GM19328 (cell line): ENCODE data around the gene PPP2R2B.

Experiments used
- ATAC-seq: cut with Tn5 transposase; IDR thresholded peaks from one replicate; pipeline ENCODE4 v1.9.1; 2021; ENCODE audit warnings: mild to moderate bottlenecking, moderate library complexity; ENCODE audit not compliant: unreplicated experiment

Gene PPP2R2B

DNA sequence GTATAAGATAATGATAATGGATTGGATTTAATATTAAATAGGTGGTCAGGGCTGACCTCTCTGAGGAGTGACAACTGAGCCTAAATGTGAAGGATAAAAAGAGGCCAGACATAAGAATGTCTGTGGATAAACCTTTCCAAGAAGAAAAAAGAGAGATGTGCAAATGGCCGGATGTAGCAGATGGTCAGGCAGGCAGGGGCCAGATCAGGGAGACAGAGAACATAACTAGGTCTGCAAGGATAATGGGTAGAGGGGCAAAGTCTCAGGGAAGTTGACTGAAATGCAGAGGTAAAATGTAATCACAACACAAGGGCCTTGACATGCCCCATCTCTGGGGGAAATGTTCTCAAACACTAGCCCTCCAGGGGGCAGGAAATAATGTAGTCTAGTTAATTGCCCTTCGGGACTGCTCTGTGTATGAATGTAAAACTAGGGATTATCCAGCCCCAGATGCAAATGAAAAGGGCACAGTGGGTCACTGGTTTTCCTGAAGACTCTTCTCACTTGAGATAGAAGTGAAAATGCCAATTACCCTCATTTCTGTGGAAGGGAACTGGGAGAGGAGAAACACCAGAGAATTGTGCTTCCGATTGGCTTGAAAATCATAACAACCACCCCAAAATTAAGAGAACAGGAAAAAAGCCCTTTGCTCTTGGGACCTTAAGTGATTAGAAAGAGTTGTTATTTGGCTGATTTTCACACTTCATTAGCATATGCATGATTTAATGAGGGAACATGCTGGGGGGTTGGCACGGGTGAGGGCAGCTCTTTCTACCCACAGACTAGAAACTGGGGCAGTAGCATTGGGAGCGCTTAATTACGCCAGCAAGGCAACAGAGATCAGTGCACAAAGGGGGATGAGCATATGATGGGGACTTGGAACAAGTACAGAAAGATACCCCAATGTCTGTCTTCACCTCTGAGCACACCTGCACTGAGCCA, 88.6 kb downstream of the PPP2R2B start:
- ATAC-seq: no peak

DNA sequence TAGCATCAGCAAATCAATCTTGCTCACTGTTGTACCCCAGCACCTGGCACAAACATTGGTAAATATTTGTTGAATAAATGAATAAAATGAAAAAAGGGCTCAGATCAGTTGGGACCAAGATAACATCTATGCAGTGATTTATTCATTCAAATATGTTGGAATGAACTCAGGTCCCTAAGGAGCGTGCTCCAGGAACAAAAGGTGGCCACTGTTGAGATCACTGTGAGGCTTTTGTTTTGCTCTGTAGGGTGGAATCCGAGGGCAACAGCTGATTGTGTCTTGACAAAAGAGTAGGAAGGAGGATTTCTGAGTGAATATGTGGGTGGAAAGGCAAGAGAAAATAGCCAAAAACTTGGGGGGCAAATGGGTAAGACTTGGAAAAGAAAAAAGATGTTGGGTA, 89.7 kb downstream of the PPP2R2B start:
- no peak for ATAC-seq

DNA sequence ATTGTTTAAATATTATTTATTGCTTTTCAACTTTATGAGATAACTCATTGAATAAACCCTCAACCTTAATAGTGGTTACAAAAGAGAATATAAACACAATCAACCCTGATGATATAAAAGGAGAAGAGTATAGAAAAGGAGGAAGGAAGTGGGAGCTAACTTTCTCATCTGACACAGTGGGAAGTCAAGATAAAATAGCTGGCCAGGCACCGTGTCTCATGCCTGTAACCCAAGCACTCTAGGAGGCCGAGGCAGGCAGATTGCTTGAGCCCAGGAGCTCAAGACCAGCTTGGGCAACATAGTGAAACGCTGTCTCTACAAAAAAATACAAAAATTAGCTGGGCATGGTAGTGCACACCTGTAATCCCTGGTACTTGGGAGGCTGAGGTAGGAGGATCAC, 93.5 kb downstream of the PPP2R2B start:
- ATAC-seq: no peak

DNA sequence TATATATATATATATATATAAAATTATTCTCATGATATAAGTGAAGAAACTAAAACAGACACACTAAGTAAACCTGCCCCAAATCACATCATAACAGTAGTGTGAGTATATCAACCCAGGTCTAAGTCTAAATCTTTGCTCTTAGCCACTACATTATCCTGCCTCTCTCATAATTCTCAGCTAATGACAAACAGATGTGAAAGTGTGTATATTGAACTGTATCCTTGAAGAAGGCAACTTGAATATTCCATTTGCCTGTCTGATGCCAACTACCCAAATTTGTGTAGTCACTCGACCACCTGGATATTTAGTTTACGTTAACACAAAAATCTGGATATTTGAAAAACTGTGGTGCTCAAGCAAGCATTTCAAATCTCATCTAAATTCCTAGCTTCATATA, 97.4 kb downstream of the PPP2R2B start:
- no peak for ATAC-seq

DNA sequence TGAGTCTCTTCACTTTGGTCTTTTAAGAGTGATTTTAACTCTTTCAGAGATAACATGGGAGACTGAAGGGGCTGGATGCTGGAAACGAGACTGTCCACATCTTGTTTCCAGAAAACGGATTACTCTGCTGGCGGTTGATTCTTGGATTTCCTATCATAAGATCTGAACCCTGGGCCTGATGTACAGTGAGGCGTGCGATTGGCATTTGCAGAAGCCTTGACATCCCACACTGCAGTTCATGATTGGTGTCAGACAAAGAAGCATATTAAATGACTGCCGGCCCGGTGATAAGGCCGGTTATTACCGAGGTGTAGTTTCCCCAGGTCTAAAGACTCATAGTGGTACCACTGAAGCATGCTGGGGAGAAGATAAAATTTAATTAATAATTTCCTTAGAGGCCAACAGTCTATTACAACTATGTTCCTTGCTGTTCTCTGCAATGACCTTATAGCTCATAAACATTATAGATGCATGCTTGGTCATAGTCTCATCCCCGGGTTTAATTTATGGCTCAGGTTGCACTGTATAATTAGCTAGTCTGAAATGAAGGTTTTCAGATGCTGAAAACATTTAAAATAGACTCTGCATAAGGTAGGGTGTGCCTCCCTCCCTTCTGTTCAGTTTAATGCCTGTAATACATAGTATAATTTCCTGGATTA, 99.2 kb downstream of the PPP2R2B start:
- no peak for ATAC-seq

DNA sequence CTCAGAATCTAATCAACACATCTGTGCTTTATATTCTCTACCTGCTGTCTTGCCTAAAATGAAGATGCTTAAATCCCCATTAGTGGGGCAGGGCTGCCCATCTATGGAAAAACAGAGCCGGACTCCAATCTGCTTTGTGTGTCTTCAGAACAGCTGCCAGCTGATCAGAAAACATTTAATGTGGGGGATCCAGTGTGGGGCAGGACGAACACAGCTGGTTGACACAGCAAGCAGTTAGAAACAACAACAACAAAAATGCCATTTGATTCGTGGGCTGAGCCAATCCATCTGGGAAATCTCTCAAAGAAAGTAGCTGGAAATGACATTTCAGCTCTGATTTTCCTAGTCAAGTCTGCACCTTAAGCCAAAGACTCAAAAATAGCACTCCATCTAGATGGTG, 99.8 kb downstream of the PPP2R2B start:
- no peak for ATAC-seq

DNA sequence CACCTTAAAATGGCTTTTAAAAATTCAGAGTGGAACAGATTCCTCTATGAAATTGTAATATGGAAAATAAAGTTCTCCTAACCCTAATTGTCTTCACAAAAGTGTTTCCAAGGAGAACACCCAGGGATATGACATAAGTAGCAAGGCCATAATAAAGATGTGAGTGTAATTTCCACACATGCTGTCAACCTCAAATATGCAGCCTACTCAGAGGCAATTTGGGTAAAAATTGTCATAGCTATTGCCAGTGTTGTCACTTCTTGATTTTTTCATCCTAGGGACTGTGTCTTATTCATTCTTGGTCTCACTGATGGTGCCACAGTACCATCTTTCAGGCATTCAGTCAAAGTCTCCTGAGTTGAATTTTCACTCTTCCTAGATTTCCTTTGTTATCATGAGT, 100.3 kb downstream of the PPP2R2B start:
- no peak for ATAC-seq

DNA sequence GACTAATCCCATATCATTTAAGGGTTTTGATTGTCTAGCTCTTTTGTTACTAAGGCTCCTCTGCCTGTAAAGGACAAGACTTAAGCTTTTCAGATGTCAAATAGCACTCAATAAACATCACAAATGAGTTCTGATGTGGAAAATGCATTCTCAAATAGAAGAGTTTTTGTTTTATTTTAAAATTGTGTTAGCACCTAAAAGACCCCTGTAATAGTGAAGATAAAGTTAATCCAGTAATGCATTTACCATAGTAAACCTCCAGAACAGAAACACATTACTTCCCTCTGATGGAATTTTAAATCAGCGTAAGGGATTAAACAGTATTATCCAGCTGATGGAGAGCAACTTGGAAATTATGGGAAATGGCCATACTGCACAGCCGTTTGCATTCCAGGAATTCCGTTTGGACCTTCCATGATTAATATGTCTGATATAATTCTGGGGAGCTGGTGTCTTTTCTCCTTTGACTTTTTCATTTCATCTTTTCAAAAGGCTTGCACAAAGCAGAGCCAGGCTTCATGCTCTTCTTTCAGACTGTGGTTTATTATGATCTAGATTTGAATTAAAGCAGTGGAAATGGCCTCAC, 105.6 kb downstream of the PPP2R2B start:
- no peak for ATAC-seq

DNA sequence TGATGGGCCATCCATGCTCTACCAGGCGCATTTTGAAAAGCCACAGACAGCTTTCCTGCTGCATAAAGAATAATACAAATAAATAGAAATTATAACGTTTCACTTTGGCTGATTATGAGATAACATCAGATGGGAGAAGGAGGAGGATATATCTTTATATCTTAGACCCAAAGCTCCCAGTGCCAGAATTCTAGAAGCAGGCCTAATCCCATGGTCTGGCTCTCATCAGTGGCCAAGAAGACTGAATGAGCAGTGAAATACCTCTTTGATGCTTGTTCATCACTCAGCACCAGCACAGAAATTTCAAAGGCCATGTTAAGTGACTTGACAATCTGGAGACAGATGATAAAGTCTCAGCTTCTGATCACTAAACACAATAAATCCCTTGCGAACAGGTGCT, 107.6 kb downstream of the PPP2R2B start:
- ATAC-seq: no peak

DNA sequence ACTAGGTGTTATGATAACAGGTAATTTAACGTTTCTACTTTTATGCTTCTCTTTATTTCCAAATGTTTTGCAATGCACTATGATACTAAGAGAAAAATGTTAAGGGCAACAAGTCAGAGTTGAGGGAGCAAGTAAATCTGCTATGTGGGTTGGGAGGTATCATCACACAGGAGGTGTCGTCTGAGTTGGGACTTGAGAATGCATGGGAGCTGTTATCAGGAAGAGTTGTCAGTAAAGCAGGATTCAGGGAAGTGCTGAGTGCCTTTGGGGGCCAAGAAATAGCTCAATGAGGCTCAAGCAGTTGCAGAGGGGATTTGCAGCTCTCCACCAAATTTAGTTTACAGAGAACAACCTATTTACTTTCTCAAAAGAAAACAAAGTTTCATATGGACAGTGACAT, 108.0 kb downstream of the PPP2R2B start:
- ATAC-seq: no peak

DNA sequence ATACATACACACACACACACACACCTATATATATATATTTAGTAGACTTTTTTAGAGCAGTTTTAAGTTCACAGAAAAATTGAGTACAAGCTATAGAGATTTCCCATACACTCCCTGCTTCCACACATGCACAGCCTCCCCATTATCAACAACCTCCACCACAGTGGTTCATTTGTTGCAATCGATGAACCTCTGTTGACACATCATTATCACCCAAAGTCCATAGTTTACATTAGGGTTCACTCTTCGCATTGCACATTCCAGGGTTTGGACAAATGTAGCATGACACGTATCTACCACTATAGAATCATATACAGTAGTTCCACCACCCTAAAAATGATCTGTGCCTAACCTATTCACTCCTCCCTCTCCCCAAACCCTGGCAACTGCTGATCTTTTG, 111.0 kb downstream of the PPP2R2B start:
- ATAC-seq: no peak

DNA sequence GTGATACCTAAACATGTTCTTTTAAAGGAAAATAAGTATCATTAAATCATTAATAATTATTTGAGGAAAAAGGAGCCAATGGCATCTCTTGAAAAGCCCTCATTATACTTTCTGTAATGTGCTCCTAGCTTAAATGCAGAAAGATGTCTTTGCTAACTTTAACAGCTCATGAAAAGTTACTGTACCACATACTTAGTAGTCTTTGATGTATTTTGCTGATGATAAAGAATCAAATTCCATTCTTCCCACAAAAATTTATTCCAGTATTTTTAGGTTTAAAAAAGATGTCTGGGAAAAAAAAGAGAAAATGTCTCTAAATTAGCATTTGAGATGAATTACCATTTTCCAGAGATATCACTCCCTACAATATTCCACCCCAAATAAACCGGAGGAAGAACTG, 112.5 kb downstream of the PPP2R2B start:
- no peak for ATAC-seq

DNA sequence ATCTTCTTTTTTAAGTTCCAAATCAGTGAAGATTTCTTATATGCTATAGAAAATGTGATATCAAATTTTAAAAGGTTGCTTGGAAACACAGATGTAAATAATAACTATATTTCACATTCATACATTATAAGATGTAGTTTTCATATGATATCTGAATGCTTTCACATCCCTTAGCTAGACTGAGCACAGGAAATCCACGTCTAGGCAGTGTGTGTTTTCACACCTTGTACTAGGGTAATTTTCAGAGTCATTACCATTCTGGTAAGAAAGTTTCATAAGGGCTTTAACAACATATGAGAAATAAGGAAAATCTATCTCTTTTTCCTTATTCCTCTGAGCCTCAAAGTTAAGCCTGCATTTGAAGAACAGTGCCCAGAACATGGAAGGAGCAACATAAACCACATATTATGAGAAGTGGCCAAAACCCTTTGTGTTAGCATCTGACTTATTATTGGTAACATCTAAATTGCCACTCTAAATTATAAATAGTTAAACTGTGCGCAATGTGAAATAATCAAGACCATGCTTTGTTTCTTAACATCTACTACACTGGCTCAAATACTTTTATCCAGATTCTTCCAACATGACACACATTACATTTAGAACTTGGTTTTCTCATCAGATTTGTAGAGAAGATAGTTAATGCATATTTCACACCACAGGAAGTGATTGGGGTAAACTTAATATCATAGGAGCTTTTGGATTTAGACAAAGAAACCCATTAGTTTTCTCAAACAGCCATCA, 113.3 kb downstream of the PPP2R2B start:
- ATAC-seq: no peak

DNA sequence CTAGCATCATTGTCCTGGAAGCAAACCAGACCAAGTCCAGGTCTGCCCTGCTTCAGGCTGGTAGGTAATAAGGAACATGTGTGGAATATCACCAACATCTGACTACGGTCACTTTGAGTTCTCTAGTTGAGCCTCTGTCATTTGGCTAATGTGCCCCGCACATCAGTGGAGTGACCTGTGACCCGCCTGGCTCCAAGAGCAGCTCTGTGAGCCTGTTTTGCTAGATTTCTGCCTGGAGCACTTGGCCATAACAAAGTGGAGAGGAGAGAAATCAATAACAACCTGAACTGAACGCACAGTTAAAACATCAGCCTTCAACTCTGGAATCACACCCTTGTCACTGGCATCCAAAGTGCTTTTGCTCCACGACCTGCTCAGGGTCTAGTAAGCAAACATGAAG, 115.7 kb downstream of the PPP2R2B start:
- no peak for ATAC-seq

DNA sequence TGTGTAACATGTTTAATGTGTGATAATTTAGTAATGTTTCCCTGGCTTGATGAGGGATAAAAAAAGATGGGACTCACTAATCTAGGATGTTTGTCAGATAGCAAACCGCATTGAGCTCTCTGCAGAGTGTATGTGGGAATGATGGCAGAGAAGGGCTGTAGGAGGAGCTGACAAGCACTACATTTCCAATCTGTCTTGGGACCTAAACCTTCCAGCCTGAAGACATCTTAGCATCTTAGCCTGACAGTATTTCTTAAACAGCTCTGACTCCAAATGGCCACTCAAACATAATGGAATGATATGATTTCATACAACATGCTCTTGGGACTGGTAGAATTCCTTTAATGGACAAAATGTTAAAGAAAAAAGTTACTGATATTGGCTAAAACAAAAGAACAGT, 116.7 kb downstream of the PPP2R2B start:
- ATAC-seq: no peak

DNA sequence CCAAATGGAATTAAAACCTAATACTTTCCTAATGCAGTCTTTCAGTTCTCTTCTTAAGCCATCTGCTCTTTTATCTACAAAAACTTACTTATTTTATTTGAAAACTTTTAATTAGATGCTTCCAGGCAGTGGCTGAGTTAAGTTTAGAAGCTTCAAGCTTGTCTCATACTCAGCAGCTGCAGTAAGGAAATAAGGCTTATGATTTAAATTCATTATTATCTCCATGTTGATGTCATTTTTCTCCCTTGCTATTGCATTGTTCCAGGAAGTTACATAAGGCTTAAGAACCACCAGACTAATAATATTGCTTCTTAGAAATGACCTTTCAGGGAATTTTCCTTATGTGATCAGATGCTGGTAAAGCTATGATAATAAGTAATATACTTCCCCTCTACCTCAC, 119.6 kb downstream of the PPP2R2B start:
- no peak for ATAC-seq

DNA sequence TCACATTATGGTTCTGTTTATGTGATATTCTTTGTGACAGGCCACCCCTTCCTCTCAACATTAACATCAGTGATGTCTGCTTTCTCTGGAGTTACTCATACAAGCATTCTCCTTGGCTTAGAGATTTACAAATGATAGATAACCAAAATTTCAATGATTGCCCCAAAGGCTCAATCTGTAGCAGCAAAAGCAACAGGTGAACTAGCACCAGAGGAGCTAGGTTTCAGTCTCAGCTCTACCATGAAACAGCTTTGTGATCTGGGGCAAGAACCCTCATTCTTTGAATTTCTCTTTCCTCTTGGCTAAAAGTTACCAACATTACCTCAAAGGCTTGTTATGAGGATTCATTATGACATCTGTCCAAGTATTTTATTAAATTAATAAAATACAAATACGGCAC, 120.5 kb downstream of the PPP2R2B start:
- ATAC-seq: no peak

DNA sequence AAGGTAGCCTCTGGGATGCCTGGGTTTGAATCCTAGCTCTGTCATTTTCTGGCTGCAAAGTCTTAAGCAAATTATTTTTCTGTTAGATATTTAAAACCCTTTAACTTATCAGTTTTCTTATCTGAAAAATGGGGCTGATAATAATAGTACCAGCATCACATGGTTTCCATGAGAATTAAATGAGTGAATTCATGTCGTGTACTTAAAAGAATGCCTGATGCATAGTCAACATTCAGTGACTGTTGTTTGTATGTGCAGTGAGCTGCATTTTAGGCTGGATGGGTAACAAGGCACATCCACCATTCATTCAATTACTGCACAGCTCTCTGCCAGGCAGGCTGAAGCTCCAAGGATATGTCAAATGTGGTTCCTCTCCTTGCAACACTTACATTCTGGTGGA, 122.0 kb downstream of the PPP2R2B start:
- no peak for ATAC-seq

DNA sequence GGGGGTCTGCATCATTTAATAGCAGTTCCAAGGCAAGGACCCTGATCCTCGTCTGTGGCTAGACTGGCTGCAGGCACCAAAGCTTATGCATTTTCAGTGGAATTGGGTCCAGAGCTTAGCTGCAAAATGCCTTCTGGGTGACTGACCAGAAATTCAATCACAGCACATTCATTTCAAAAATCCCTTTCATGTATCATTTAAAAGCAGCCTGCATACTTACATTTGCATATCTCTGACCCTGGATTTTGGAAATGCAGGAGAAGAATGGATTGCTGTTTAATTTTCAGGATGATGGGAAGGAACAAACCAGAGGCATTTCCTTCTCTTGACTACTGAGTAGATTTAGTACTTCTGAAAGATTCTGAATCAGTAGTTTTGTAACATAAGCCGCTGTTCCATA, 122.8 kb downstream of the PPP2R2B start:
- no peak for ATAC-seq

DNA sequence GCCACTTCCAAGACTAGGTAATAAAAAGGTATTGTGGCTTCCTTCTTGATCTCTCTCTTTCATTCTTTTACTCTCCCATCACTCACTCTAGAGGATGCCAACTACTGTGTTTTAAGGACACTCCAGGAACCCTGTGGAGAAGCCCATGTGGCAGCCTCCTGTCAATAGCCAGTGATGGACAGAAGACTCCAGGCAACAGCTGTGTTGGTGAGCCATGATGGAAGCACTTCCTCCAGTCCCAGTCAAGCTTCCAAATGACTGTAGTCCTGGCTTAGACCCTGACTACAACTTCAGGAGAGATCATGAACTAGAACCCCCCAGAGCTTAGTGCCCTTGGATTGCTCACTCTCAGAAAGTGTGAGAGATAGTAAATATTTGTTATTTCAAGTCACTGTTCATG, 123.9 kb downstream of the PPP2R2B start:
- ATAC-seq: no peak

DNA sequence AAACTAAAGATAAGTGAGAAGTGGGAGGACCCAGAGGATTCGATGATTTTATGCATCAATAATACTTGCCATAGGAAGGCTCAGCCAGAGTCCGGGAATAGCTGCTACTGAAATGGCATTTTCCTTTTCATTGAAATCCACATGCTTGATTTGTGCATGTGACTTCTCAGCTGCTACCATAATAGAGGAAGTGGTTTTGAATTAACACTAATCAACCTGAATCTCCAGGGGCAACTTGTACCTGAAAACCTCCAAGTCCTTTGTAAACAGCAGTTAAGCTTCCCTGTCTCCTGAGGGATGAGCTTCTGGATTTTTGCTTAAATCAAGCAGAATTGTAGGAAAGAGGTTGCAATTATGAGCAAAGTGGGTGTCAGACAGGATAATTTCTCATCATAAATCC, 124.9 kb downstream of the PPP2R2B start:
- ATAC-seq: no peak
